Mucosa of descending colon (tissue), 3 donors: ENCODE results near the gene UMAD1. TPM values are rescaled to one million over a fixed set of nuclear protein-coding genes. Genes with fewer than 3 reads are reported as not detected.

Source experiments
- ATAC-seq: fragments of 200-7000 bp; cut with Tn5 transposase; one replicate; pipeline ENCODE4 v1.9.1; 2020; ENCODE audit warnings: mild to moderate bottlenecking, moderate library complexity
- DNase-seq, 3 donors: peaks; one replicate each; pipeline ENCODE4 v3.0.0-alpha.2; 2020
- H3K36me3 ChIP-seq: fragments of 200-600 bp; one replicate; pipeline ENCODE4 v1.8.0; 2021; ENCODE audit warnings: low read depth, mild to moderate bottlenecking
- H3K4me1 ChIP-seq: fragments of 200-600 bp; one replicate; pipeline ENCODE4 v1.8.0; 2021; ENCODE audit warnings: low read depth, mild to moderate bottlenecking
- H3K4me3 ChIP-seq: fragments of 200-600 bp; one replicate; pipeline ENCODE4 v1.8.0; 2021; ENCODE audit warnings: mild to moderate bottlenecking
- H3K9me3 ChIP-seq: fragments of 200-600 bp; one replicate; pipeline ENCODE4 v1.8.0; 2021; ENCODE audit warnings: mild to moderate bottlenecking
- CTCF ChIP-seq: fragments of 200-600 bp; IDR thresholded peaks from one replicate; pipeline ENCODE4 v1.8.0; 2022; ENCODE audit warnings: antibody characterized with exemption, mild to moderate bottlenecking
- intact Hi-C, 2 donors: fragments of 100-400 bp; cut with DNase I in 1 of 2; cut with micrococcal nuclease in 1 of 2; formaldehyde crosslinking; loops; one replicate each; pipeline versions ENCODE4 v1.11.0 to v1.11.1; 2022; cut with DNase I, micrococcal nuclease
- total RNA-seq, 3 donors: library from RNA; stranded (reverse); fragmentation: NEBNext Ultra II Directional in 2 of 3; extraction: Animal tissue kit (Norgen Biotek cat#: 25700) in 2 of 3; gene quantifications; one replicate each; pipeline versions ENCODE4 v1.2.1 to v1.2.4, GENCODE V29; 2021 to 2023
- donor health status: DM: no; HTN: no; CAD: no; lungs with moderate emphysema.
- donor health status: DM: no; HTN: no; CAD: no.
- donor health status: DM: no; HTN: yes; CAD: no.

The UMAD1 gene
- total RNA-seq, 3 donors from 2014 or later: 18.5 to 22.1 (median 18.6) TPM

DNA sequence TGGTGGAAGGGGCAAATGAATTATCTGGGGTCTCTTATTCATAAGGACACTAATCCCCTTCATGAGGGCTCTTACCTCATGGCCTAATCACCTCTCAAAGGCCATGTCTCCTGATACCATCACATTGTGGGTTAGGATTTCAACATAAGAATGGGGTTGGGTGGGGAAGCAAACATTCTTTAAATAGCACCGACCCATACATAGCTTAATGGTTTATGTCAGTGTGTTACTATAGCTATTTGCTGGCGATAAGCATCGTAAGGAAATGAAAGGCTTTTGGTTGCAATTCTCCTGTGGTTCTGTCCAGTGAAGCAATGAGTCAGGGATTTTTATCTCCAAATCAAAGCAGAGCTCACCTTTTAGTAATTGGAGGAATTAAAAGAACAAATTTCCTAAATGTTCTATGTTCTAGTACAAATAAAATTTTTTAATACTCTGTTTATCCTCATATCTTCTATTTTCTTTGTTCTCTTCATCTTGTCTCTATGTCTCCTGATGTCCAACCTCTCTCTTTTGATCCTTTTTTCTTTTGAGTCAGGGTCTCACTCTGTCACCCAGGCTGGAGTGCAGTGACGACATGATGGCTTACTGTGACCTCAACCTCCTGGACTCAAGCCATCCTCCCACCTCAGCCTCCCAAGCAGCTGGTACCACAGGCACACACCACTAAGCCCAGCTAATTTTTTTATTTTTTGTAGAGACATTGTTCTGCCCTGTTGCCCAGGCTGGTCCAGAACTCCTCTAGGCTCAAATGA, 271.0 kb downstream of the UMAD1 start:
- DNase-seq (no peak), ATAC-seq (no peak)
- H3K4me3 ChIP-seq: no peak overlapping the region
- intact Hi-C loops: no loop called here
- H3K4me1 ChIP-seq: no peaks in the 10 kb centered on the region
- no peaks in the 10 kb centered on the region for H3K36me3 ChIP-seq
- TF ChIP-seq CTCF: no peak
- no peaks in the 10 kb centered on the region for H3K9me3 ChIP-seq

GRCh38 chr7:7912937-7913336, 272.4 kb downstream of the UMAD1 start:
- Histone ChIP-seq H3K4me3 (no peak overlapping the region), H3K9me3 (no peaks in the 10 kb centered on the region), H3K36me3 (no peaks in the 10 kb centered on the region), H3K4me1 (no peaks in the 10 kb centered on the region)
- TF ChIP-seq CTCF: no peak
- intact Hi-C loops: no loop called here
- DNase-seq (no peak), ATAC-seq (no peak)

DNA sequence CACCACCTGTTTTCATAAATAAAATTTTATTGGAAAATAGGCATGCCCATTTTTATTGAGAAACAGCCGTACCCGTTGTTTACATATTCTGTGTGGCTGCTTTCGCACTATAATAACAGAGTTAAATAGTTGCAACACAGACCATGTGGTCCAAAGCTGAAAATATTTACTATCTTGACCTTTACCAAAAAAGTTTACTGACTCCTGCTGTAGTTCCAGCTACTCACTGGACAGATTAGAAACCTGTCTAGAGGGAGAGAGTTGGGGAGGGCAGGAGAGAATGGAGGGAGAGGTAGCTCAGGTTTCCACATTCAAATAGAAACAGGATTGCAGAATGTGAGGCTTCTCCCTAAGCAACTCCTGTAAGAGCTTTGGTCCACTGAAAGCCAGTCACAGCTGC, 273.0 kb downstream of the UMAD1 start:
- Histone ChIP-seq H3K9me3 (no peaks in the 10 kb centered on the region), H3K4me3 (no peak overlapping the region), H3K4me1 (no peaks in the 10 kb centered on the region), H3K36me3 (no peaks in the 10 kb centered on the region)
- DNase-seq (no peak), ATAC-seq (no peak)
- intact Hi-C loops: no loop called here
- TF ChIP-seq CTCF: no peak

DNA sequence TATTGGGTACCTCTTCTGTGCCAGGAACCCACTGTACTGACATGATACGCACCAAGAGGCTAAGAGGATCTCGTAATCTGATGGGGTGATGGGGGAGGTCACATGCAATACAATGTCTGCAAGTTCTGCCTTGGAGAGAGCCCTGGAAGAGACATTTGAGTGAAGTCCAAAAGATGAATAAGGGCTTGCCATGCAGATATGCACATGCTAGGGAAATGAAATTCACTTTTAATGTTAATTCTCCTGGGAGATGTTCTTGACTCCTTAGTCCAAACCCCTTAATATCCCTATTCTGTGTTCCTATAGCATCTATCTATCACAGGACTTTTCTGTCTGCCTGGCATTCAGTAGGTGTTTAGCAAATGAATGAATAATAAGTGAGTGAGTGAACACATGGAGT, 274.0 kb downstream of the UMAD1 start:
- DNase-seq (no peak), ATAC-seq (no peak)
- no peaks in the 10 kb centered on the region for H3K36me3 ChIP-seq
- intact Hi-C loops: no loop called here
- TF ChIP-seq CTCF: no peak
- no peaks in the 10 kb centered on the region for H3K9me3 ChIP-seq
- no peak overlapping the region for H3K4me3 ChIP-seq
- H3K4me1 ChIP-seq: peaks cover 2% of the 10 kb centered on the region

GRCh38 chr7:7916064-7916463, 275.5 kb downstream of the UMAD1 start:
- no peak for ATAC-seq
- intact Hi-C loops: no loop called here
- no peak for TF ChIP-seq CTCF
- H3K4me1 ChIP-seq: peaks cover 14% of the 10 kb centered on the region
- H3K36me3 ChIP-seq: no peaks in the 10 kb centered on the region
- H3K9me3 ChIP-seq: no peaks in the 10 kb centered on the region
- no peak overlapping the region for H3K4me3 ChIP-seq
- no peak for DNase-seq

DNA sequence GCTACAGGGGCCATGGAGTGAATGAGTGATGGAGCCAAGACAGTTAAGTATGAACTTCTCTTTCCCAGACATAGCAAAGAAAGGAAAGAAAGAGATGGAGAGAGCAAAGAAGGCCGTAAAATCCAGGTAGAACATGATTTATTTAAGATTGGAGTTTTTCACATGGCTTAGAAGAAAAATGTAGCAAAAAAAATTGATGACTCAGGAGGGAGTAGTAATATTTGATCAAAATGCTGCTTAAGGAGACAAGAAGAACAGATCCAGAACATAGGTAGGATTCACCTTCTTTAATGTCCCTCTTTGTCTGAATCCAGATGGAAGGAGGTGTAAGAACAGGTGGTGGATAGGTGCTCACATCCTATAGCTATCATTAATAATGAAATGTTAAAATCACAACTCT, 277.0 kb downstream of the UMAD1 start:
- DNase-seq (no peak), ATAC-seq (no peak)
- Histone ChIP-seq H3K9me3 (no peaks in the 10 kb centered on the region), H3K4me1 (peaks cover 29% of the 10 kb centered on the region), H3K36me3 (no peaks in the 10 kb centered on the region), H3K4me3 (no peak overlapping the region)
- no peak for TF ChIP-seq CTCF
- intact Hi-C loops: no loop called here
